Fibroblast of the aortic adventitia (primary cell): ENCODE measurements around the gene TTBK1. TPM values are rescaled to one million over a fixed set of nuclear protein-coding genes. Genes with fewer than 3 reads are reported as not detected.

Experiments used
- DNase-seq: peaks from one replicate; pipeline ENCODE4 v3.0.0-alpha.2; 2010; ENCODE audit warnings: low read depth
- H3K4me3 ChIP-seq: 2 replicates; pipeline ENCODE4 v1.5.1; 2011; ENCODE audit warnings: low read depth, mild to moderate bottlenecking, control low read depth, low read length, moderate library complexity
- total RNA-seq: library from RNA; depleted of rRNA; stranded (reverse); fragments of >200 nt; gene quantifications from 2 replicates; pipeline ENCODE4 v1.2.3, GENCODE V29; 2012; ENCODE audit warnings: low replicate concordance
- TF ChIP-seq, protein P1 (sequence below): IDR thresholded peaks from 2 replicates; pipeline ENCODE4 v1.5.1; 2011; ENCODE audit warnings: mild to moderate bottlenecking, low read length, control low read depth, inconsistent platforms; ENCODE audit not compliant: insufficient read depth

TTBK1 gene
- total RNA-seq, 1 donor: not detected

DNA sequence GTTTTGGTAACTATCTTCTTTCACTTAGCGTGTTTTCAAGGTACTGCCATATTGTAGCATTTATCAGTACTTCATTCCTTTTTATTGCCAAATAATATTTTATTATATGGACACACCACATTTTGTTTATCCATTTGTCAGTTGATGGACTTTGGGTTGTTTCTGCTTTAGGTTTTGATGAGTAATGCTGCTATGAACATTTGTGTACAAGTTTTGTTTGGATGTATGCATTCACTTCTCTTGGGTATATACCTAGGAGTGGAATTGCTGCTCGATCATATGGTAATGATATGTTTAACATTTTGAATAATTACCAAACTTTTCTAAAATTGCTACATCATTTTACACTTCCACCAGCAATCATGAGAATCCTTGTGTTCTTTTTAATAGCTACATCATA lies 48.4 kb downstream of the TTBK1 start:
- H3K4me3 ChIP-seq: no peak overlapping the region
- DNase-seq: no peak
- TF ChIP-seq, protein P1, sequence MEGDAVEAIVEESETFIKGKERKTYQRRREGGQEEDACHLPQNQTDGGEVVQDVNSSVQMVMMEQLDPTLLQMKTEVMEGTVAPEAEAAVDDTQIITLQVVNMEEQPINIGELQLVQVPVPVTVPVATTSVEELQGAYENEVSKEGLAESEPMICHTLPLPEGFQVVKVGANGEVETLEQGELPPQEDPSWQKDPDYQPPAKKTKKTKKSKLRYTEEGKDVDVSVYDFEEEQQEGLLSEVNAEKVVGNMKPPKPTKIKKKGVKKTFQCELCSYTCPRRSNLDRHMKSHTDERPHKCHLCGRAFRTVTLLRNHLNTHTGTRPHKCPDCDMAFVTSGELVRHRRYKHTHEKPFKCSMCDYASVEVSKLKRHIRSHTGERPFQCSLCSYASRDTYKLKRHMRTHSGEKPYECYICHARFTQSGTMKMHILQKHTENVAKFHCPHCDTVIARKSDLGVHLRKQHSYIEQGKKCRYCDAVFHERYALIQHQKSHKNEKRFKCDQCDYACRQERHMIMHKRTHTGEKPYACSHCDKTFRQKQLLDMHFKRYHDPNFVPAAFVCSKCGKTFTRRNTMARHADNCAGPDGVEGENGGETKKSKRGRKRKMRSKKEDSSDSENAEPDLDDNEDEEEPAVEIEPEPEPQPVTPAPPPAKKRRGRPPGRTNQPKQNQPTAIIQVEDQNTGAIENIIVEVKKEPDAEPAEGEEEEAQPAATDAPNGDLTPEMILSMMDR: no peak

GRCh38 chr6:43292341-43292740 lies 49.1 kb downstream of the TTBK1 start:
- DNase-seq: no peak
- TF ChIP-seq, protein P1: no peak

DNA sequence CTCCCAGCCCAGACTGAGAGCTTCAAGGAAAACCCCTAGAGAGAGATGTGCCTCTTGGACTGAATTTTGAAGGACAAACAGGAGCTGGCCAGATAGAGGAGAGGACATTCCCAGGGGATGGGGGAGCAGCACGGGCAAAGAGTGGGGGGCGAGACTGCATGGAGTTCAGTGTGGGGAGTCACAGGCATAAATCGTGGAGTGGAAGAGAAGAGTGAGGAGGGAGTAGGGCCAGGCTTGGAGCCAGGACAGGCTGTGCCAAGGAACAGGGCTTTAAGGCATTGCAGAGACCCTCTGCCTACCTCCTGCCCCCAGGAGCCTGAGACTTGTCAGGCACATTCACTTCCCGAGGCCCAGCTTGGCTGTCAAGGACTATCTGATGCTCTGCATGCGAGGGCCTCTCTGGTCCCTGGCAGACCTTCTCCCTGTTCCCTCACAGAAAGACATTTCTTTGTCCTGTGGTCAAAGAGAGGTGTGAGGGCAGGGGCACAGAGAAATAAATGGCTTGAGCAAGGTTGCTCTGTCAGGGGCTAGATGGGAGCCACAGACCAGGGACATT lies 49.6 kb downstream of the TTBK1 start:
- no peak overlapping the region for H3K4me3 ChIP-seq
- TF ChIP-seq, protein P1: no peak
- DNase-seq: no peak

More at GRCh38 chr6:43292341-43292740, 49.1 kb downstream of the TTBK1 start:
- H3K4me3 ChIP-seq: no peak overlapping the region

DNA sequence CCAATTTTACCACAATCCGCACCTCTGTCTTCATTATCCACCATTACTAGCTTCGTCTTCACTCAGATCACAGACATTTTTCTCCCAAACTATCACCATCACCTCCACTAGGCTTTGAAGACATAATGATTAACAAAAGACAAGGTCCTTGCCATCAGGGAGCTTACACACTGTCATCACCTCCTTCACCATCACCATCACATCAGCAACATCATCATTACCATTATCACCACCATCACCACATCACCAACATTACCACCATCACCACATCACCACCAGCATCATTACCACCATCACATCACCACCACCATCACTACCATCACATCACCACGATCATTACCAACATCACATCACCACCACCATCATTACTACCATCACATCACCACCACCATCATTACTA lies 50.4 kb downstream of the TTBK1 start:
- no peak overlapping the region for H3K4me3 ChIP-seq
- TF ChIP-seq, protein P1: no peak
- no peak for DNase-seq

GRCh38 chr6:43294536-43294935 lies 51.3 kb downstream of the TTBK1 start:
- DNase-seq: no peak
- TF ChIP-seq, protein P1: no peak
- H3K4me3 ChIP-seq: no peak overlapping the region

DNA sequence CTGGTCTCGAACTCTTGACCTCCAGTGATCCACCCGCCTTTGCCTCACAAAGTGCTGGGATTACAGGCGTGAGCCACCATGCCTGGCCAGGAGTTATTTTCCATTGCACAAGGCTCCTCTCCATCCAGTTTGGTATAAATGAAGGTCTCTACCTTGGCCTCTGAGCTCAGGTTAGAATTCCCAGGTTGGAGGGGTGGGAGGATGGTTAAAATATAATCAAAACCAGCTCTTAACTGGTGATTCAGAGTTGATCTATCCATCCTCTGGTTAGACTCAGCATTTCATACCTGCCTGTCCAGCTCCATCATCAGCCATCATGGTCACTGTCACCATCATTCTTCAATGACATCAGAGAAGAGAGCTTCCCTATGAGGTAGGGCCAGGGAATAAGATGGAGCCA lies 52.2 kb downstream of the TTBK1 start:
- DNase-seq: no peak
- TF ChIP-seq, protein P1: no peak

More for the DNA sequence above, 52.2 kb downstream of the TTBK1 start:
- H3K4me3 ChIP-seq: no peak overlapping the region
